ENCODE measurements around the gene DDX41.
A peak's percentile ranks its signal among the peaks of the same experiment; 100 is the strongest.

Gene DDX41

GRCh38 chr5:177468685-177469628 lies 47.8 kb downstream of the DDX41 start:
- DNase-seq (ENCODE audit: low spot score), result peak; percentile 87

- no peak for DNase-seq (ENCODE audit: low spot score)
Observed at GRCh38 chr5:177468329-177468684, 48.5 kb downstream of the DDX41 start.

- DNase-seq (ENCODE audit: low spot score), result no peak
Observed at GRCh38 chr5:177467436-177467835, 49.3 kb downstream of the DDX41 start.

GRCh38 chr5:177466861-177467260 lies 49.9 kb downstream of the DDX41 start:
- no peak for DNase-seq (ENCODE audit: low spot score)

GRCh38 chr5:177465044-177465443 lies 51.7 kb downstream of the DDX41 start:
- no peak for DNase-seq (ENCODE audit: low spot score)

- DNase-seq (ENCODE audit: low spot score), result no peak
Observed at GRCh38 chr5:177462021-177462670, 54.6 kb downstream of the DDX41 start.

All from cerebellar cortex (tissue), 1 donor.